GM23248 (cell line): Measurements from ENCODE around the gene PRKCE.

Source experiments
- EZH2 ChIP-seq: fragments of 200-600 bp; sonication (generic); IDR thresholded peaks from 2 replicates; pipeline ENCODE4 v1.6.1; 2018; ENCODE audit warnings: antibody characterized with exemption, mild to moderate bottlenecking; ENCODE audit not compliant: insufficient read depth, poor library complexity, severe bottlenecking
- EZH2phosphoT487 ChIP-seq: fragments of 200-600 bp; sonication (generic); IDR thresholded peaks from 2 replicates; pipeline ENCODE4 v1.6.1; 2018; ENCODE audit warnings: antibody characterized with exemption, moderate library complexity, mild to moderate bottlenecking, low read depth; ENCODE audit not compliant: insufficient read depth

DNA sequence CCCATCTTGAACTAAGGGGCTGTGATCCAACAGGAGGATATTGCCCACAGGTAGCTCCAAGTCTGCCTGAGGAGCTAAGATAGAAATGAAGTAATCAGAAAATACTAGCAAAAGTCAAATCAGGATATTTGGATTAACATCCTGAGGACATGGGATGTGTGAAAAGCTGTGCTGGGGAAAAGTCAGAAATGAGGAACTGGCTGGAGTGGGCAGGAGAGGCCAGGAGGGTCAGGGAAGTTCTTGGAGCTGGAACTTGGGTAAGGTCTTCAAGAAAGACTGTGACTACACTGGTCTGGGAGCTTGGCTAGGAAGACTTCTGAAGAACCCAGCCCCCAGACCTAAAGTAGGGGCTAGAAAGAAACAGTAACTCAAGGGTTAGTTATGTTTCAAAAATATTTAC lies 250.9 kb downstream of the PRKCE start:
- TF ChIP-seq EZH2 (no peak), EZH2phosphoT487 (no peak)
